ENCODE measurements around the gene CENPV.

GRCh38 chr17:16300554-16300953 is 52.7 kb downstream of the CENPV start:
- TF ChIP-seq, protein P1, sequence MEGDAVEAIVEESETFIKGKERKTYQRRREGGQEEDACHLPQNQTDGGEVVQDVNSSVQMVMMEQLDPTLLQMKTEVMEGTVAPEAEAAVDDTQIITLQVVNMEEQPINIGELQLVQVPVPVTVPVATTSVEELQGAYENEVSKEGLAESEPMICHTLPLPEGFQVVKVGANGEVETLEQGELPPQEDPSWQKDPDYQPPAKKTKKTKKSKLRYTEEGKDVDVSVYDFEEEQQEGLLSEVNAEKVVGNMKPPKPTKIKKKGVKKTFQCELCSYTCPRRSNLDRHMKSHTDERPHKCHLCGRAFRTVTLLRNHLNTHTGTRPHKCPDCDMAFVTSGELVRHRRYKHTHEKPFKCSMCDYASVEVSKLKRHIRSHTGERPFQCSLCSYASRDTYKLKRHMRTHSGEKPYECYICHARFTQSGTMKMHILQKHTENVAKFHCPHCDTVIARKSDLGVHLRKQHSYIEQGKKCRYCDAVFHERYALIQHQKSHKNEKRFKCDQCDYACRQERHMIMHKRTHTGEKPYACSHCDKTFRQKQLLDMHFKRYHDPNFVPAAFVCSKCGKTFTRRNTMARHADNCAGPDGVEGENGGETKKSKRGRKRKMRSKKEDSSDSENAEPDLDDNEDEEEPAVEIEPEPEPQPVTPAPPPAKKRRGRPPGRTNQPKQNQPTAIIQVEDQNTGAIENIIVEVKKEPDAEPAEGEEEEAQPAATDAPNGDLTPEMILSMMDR (conservative IDR thresholded peaks at IDR 0.05), result no peak
- TF ChIP-seq ZFX (IDR thresholded peaks at IDR 0.05), result no peak

Measured in C4-2B (cell line).